OCI-LY7 (cell line): ENCODE data around the gene ZNF490.

Experiments used
- EZH2phosphoT487 ChIP-seq: fragments of 200-600 bp; sonication (generic); IDR thresholded peaks from 2 replicates; pipeline ENCODE4 v1.6.1; 2018; ENCODE audit warnings: low read depth, borderline replicate concordance, mild to moderate bottlenecking, mixed run types, antibody characterized with exemption, low read length, moderate library complexity, mixed read lengths
- TF ChIP-seq, protein P1 (sequence below): fragments of 200-600 bp; sonication (generic); conservative IDR thresholded peaks from 2 replicates; pipeline ENCODE4 v1.5.1; 2014; ENCODE audit warnings: mild to moderate bottlenecking, antibody characterized with exemption, low read length, moderate library complexity, mixed read lengths

DNA sequence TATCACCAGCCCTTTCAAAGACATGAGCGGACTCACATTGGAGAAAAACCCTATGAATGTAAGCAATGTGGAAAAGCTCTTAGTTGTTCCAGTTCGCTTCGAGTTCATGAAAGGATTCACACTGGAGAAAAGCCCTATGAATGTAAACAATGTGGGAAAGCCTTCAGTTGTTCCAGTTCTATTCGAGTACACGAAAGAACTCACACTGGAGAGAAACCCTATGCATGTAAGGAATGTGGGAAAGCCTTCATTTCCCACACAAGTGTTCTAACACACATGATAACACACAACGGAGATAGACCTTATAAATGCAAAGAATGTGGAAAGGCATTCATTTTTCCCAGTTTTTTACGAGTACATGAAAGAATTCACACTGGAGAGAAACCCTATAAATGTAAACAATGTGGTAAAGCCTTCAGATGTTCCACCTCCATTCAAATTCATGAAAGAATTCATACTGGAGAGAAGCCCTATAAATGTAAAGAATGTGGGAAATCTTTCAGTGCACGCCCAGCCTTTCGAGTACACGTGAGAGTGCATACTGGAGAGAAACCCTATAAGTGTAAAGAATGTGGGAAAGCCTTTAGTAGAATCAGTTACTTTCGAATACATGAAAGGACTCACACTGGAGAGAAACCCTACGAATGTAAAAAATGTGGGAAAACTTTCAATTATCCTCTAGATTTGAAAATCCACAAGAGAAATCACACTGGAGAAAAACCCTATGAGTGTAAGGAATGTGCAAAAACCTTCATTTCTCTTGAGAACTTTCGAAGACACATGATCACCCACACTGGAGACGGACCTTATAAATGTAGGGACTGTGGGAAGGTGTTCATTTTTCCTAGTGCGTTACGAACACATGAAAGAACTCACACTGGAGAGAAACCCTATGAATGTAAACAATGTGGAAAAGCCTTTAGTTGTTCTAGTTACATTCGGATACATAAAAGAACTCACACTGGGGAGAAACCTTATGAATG is 17.7 kb upstream of the ZNF490 start:
- TF ChIP-seq, protein P1, sequence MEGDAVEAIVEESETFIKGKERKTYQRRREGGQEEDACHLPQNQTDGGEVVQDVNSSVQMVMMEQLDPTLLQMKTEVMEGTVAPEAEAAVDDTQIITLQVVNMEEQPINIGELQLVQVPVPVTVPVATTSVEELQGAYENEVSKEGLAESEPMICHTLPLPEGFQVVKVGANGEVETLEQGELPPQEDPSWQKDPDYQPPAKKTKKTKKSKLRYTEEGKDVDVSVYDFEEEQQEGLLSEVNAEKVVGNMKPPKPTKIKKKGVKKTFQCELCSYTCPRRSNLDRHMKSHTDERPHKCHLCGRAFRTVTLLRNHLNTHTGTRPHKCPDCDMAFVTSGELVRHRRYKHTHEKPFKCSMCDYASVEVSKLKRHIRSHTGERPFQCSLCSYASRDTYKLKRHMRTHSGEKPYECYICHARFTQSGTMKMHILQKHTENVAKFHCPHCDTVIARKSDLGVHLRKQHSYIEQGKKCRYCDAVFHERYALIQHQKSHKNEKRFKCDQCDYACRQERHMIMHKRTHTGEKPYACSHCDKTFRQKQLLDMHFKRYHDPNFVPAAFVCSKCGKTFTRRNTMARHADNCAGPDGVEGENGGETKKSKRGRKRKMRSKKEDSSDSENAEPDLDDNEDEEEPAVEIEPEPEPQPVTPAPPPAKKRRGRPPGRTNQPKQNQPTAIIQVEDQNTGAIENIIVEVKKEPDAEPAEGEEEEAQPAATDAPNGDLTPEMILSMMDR, result no peak
- TF ChIP-seq EZH2phosphoT487, result no peak
